ENCODE results near the gene ROBO2. TPM values are rescaled to one million over a fixed set of nuclear protein-coding genes. Genes with fewer than 3 reads are reported as not detected.

ROBO2 gene
- polyA plus RNA-seq, 1 of the 3 experiments (the other 2 are of a cell fraction): not detected

GRCh38 chr3:77189684-77190083 lies 149.8 kb downstream of the ROBO2 start:
- DNase-seq: no peak
- no peaks in the 10 kb centered on the region for H3K9me2 ChIP-seq
- no peaks in the 10 kb centered on the region for H3F3A ChIP-seq (replicated peaks; ENCODE audit: insufficient read depth)
- no peaks in the 10 kb centered on the region for H3K36me3 ChIP-seq (replicated peaks in 1 of 2; ENCODE audit: control insufficient read depth in 1 of 2, insufficient read depth in 2 of 2, low read length in 1 of 2)
- no peak overlapping the region for H3K9ac ChIP-seq
- no peaks in the 10 kb centered on the region for H3K4me1 ChIP-seq (ENCODE audit: control insufficient read depth in 1 of 2, insufficient read depth in 2 of 2, low read depth in 1 of 2, low read length in 1 of 2)
- H3K79me2 ChIP-seq (ENCODE audit: insufficient read depth): no peaks in the 10 kb centered on the region
- 31% methylated on average over 2 of the region's 2 CpGs for WGBS (ENCODE audit: low lambda C conversion rate)
- H2AFZ ChIP-seq (ENCODE audit: low read depth): no peak overlapping the region
- no peak overlapping the region for H3K4me3 ChIP-seq (ENCODE audit: low read depth in 2 of 2, low read length in 1 of 2)
- TF ChIP-seq YY1 (IDR thresholded peaks at IDR 0.05; ENCODE audit: low read depth): no peak
- TF ChIP-seq EZH2phosphoT487 (IDR thresholded peaks at IDR 0.05; ENCODE audit: borderline replicate concordance, low read depth): no peak
- no peak for TF ChIP-seq TEAD4 (IDR thresholded peaks at IDR 0.05; ENCODE audit: borderline replicate concordance, insufficient read depth)
- no peak for TF ChIP-seq IRF3 (IDR thresholded peaks at IDR 0.05; ENCODE audit: low read depth, low read length)
- TF ChIP-seq RCOR1 (IDR thresholded peaks at IDR 0.05; ENCODE audit: low read length): no peak
- TF ChIP-seq FOXM1 (IDR thresholded peaks at IDR 0.05; ENCODE audit: low read depth): no peak
- TF ChIP-seq FOXJ3 (CRISPR knock-in tag; IDR thresholded peaks at IDR 0.05): no peak
- no peak for TF ChIP-seq RAD21 (IDR thresholded peaks at IDR 0.05; ENCODE audit: low read length)
- TF ChIP-seq RFX5 (IDR thresholded peaks at IDR 0.05; ENCODE audit: low read length): no peak
- no peak for TF ChIP-seq NFIC (IDR thresholded peaks at IDR 0.05; ENCODE audit: borderline replicate concordance)
- no peak for TF ChIP-seq SMC3 (IDR thresholded peaks at IDR 0.05; ENCODE audit: low read depth, low read length)
- no peak overlapping the region for H3K27ac ChIP-seq (ENCODE audit: low read depth in 2 of 2, low read length in 1 of 2)
- H3K27me3 ChIP-seq (ENCODE audit: insufficient read depth): no peaks in the 10 kb centered on the region
- no peak overlapping the region for H3K4me2 ChIP-seq
- ChIA-PET POLR2A (no interaction called here), CTCF (interaction anchor here (1.5 kb wide), 1 partner anchor 57 kb away, joined by 3 read pairs; no protein-coding TSS in a partner anchor)
- no peaks in the 10 kb centered on the region for H3K9me3 ChIP-seq
- no peaks in the 10 kb centered on the region for H4K20me1 ChIP-seq (ENCODE audit: insufficient read depth)

- no peak overlapping the region for H3K9ac ChIP-seq
- no peaks in the 10 kb centered on the region for H4K20me1 ChIP-seq (ENCODE audit: insufficient read depth)
- no peaks in the 10 kb centered on the region for H3K27me3 ChIP-seq (ENCODE audit: insufficient read depth)
- H3K9me3 ChIP-seq: no peaks in the 10 kb centered on the region
- no peak overlapping the region for H3K27ac ChIP-seq (ENCODE audit: low read depth in 2 of 2, low read length in 1 of 2)
- DNase-seq: no peak
- H2AFZ ChIP-seq (ENCODE audit: low read depth): no peak overlapping the region
- POLR2A ChIA-PET: no interaction called here
- WGBS (ENCODE audit: low lambda C conversion rate): 42% methylated on average over 3 of the region's 3 CpGs
- CTCF ChIA-PET: interaction anchor here (1.0 to 1.5 kb wide), 2 partner anchors 31 to 56 kb away, joined by 3 read pairs; no protein-coding TSS in a partner anchor
- no peak overlapping the region for H3K4me3 ChIP-seq (ENCODE audit: low read depth in 2 of 2, low read length in 1 of 2)
- H3K9me2 ChIP-seq: no peaks in the 10 kb centered on the region
- H3K79me2 ChIP-seq (ENCODE audit: insufficient read depth): no peaks in the 10 kb centered on the region
- no peaks in the 10 kb centered on the region for H3F3A ChIP-seq (replicated peaks; ENCODE audit: insufficient read depth)
- H3K36me3 ChIP-seq (replicated peaks in 1 of 2; ENCODE audit: control insufficient read depth in 1 of 2, insufficient read depth in 2 of 2, low read length in 1 of 2): no peaks in the 10 kb centered on the region
- no peaks in the 10 kb centered on the region for H3K4me1 ChIP-seq (ENCODE audit: control insufficient read depth in 1 of 2, insufficient read depth in 2 of 2, low read depth in 1 of 2, low read length in 1 of 2)
- no peak overlapping the region for H3K4me2 ChIP-seq
- TF ChIP-seq RFX5 (IDR thresholded peaks at IDR 0.05; ENCODE audit: low read length) (no peak), RXRA (IDR thresholded peaks at IDR 0.05; ENCODE audit: borderline replicate concordance, low read depth) (no peak), ZBTB33 (IDR thresholded peaks at IDR 0.05; ENCODE audit: borderline replicate concordance, low read depth) (no peak), RAD21 (IDR thresholded peaks at IDR 0.05; ENCODE audit: low read length) (no peak), GABPA (IDR thresholded peaks at IDR 0.05; ENCODE audit: low read depth) (no peak), MEF2A (IDR thresholded peaks at IDR 0.05; ENCODE audit: borderline replicate concordance, low read depth) (no peak)
Measured at GRCh38 chr3:77190374-77190773, 150.5 kb downstream of the ROBO2 start.

Measured in SK-N-SH (cell line).